ENCODE measurements around the gene RSU1. TPM values are rescaled to one million over a fixed set of nuclear protein-coding genes. Genes with fewer than 3 reads are reported as not detected.

The RSU1 gene
- polyA plus RNA-seq, 3 donors, result 45.7 to 111 (median 100) TPM

DNA sequence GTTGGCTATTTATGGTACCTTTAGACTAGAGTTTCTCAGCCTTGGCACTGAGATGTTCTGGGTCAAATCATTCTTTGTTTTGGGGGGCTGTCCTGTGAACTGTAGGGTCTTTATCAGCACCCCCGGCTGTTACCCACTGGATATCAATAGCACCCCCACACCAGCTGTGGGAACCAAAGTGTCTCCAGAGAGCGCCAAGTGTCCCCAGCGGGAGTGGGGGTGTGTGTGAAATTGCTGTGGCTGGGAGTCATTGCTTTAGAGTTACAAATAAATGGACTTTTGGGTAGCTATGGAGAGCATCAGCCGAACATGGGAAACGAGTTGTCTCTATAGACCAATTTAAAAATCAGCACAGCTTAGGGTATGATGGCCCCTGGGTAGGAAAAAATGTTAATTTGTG, 184.2 kb downstream of the RSU1 start:
- WGBS (ENCODE audit: insufficient coverage), result no CpG with 5 or more reads among the region's 5 CpGs
- Histone ChIP-seq H3K27me3 (ENCODE audit: control insufficient read depth in 2 of 2, insufficient read depth in 2 of 2, low read length in 2 of 2) (no peaks in the 10 kb centered on the region), H3K36me3 (replicated peaks in 1 of 2; ENCODE audit: control insufficient read depth in 1 of 2, insufficient read depth in 2 of 2, low read length in 2 of 2) (no peaks in the 10 kb centered on the region), H3K9me3 (replicated peaks in 1 of 2; ENCODE audit: control insufficient read depth in 1 of 2, insufficient read depth in 1 of 2, low read length in 2 of 2) (peaks cover 0 to under 1% of the 10 kb centered on the region in 2 donors), H3K9ac (ENCODE audit: insufficient read depth, low read length, poor library complexity, severe bottlenecking) (no peak overlapping the region), H2AFZ (ENCODE audit: insufficient read depth, low read depth, low read length, poor library complexity, severe bottlenecking) (no peak overlapping the region), H3K27ac (ENCODE audit: low read depth in 1 of 2, low read length in 2 of 2) (no peak overlapping the region), H4K20me1 (ENCODE audit: insufficient read depth, low read length) (no peaks in the 10 kb centered on the region), H3K4me1 (ENCODE audit: control insufficient read depth in 1 of 2, insufficient read depth in 2 of 2, low read length in 2 of 2) (no peaks in the 10 kb centered on the region), H3K4me2 (replicated peaks; ENCODE audit: extremely low read depth, low read length, poor library complexity, severe bottlenecking) (no peak overlapping the region), H3K4me3 (replicated peaks in 1 of 3; ENCODE audit: low read depth in 2 of 3, low read length in 3 of 3) (no peak overlapping the region), H3K79me2 (ENCODE audit: insufficient read depth, low read length) (no peaks in the 10 kb centered on the region)
- no peaks in the 10 kb centered on the region for H3K4me1 Mint-ChIP-seq
- TF ChIP-seq, protein P1, sequence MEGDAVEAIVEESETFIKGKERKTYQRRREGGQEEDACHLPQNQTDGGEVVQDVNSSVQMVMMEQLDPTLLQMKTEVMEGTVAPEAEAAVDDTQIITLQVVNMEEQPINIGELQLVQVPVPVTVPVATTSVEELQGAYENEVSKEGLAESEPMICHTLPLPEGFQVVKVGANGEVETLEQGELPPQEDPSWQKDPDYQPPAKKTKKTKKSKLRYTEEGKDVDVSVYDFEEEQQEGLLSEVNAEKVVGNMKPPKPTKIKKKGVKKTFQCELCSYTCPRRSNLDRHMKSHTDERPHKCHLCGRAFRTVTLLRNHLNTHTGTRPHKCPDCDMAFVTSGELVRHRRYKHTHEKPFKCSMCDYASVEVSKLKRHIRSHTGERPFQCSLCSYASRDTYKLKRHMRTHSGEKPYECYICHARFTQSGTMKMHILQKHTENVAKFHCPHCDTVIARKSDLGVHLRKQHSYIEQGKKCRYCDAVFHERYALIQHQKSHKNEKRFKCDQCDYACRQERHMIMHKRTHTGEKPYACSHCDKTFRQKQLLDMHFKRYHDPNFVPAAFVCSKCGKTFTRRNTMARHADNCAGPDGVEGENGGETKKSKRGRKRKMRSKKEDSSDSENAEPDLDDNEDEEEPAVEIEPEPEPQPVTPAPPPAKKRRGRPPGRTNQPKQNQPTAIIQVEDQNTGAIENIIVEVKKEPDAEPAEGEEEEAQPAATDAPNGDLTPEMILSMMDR (IDR thresholded peaks at IDR 0.05), result no peak
- peaks cover 3 to 11% of the 10 kb centered on the region in 2 donors for H3K36me3 Mint-ChIP-seq
- no peaks in the 10 kb centered on the region for H3K27me3 Mint-ChIP-seq (ENCODE audit: low read depth in 3 of 3)
- no peak for DNase-seq
- H3K4me3 Mint-ChIP-seq, result no peak overlapping the region
- no peak overlapping the region for H3K27ac Mint-ChIP-seq
- intact Hi-C loops (cut with micrococcal nuclease), result no loop called here
- peaks cover 0 to 4% (median 0%) of the 10 kb centered on the region in 7 donors for H3K9me3 Mint-ChIP-seq

DNA sequence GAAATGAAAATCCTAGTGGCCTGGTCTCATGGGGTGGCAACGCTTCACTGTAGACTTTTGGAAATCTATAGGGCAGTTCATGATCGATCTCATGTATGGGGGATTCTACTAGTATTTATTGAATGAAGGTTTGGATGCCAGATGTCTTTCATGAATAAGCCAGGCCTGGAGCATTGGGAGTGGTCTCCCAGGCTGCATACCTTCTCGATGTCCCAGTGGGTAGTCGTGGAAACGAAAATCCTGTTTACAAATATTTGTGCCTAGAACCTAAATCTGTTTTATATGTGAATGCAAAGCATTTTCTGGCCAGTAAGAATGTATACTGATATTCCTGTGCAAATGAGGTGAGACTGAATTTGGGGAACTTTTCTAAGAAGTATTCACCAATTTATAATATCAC, 190.5 kb downstream of the RSU1 start:
- H3K36me3 Mint-ChIP-seq, result peaks cover 2 to 4% of the 10 kb centered on the region in 2 donors
- no peak overlapping the region for H3K4me3 Mint-ChIP-seq
- no peak overlapping the region for H2AFZ ChIP-seq (ENCODE audit: insufficient read depth, low read depth, low read length, poor library complexity, severe bottlenecking)
- no peak overlapping the region for H3K27ac ChIP-seq (ENCODE audit: low read depth in 1 of 2, low read length in 2 of 2)
- H3K9me3 ChIP-seq (replicated peaks in 1 of 2; ENCODE audit: control insufficient read depth in 1 of 2, insufficient read depth in 1 of 2, low read length in 2 of 2), result peaks cover 0 to 3% of the 10 kb centered on the region in 2 donors
- no peak for DNase-seq
- H3K4me1 ChIP-seq (ENCODE audit: control insufficient read depth in 1 of 2, insufficient read depth in 2 of 2, low read length in 2 of 2), result no peaks in the 10 kb centered on the region
- H3K4me2 ChIP-seq (replicated peaks; ENCODE audit: extremely low read depth, low read length, poor library complexity, severe bottlenecking), result no peak overlapping the region
- no peak overlapping the region for H3K9ac ChIP-seq (ENCODE audit: insufficient read depth, low read length, poor library complexity, severe bottlenecking)
- H3K79me2 ChIP-seq (ENCODE audit: insufficient read depth, low read length), result no peaks in the 10 kb centered on the region
- no peak overlapping the region for H3K4me3 ChIP-seq (replicated peaks in 1 of 3; ENCODE audit: low read depth in 2 of 3, low read length in 3 of 3)
- H3K9me3 Mint-ChIP-seq, result peaks cover 0 to 10% (median 6%) of the 10 kb centered on the region in 7 donors
- no peaks in the 10 kb centered on the region for H4K20me1 ChIP-seq (ENCODE audit: insufficient read depth, low read length)
- 80% methylated on average over 2 of the region's 5 CpGs for WGBS (ENCODE audit: insufficient coverage)
- no peaks in the 10 kb centered on the region for H3K27me3 ChIP-seq (ENCODE audit: control insufficient read depth in 2 of 2, insufficient read depth in 2 of 2, low read length in 2 of 2)
- H3K27me3 Mint-ChIP-seq (ENCODE audit: low read depth in 3 of 3), result peaks cover 0 to 3% (median 0%) of the 10 kb centered on the region in 3 donors
- TF ChIP-seq, protein P1 (IDR thresholded peaks at IDR 0.05), result no peak
- no peak overlapping the region for H3K27ac Mint-ChIP-seq
- intact Hi-C loops (cut with micrococcal nuclease), result no loop called here
- H3K4me1 Mint-ChIP-seq, result no peaks in the 10 kb centered on the region
- no peaks in the 10 kb centered on the region for H3K36me3 ChIP-seq (replicated peaks in 1 of 2; ENCODE audit: control insufficient read depth in 1 of 2, insufficient read depth in 2 of 2, low read length in 2 of 2)
